H4 (cell line): ENCODE results near the gene CEP85L. TPM values are rescaled to one million over a fixed set of nuclear protein-coding genes. Genes with fewer than 3 reads are reported as not detected.
A peak's percentile ranks its signal among the peaks of the same experiment; 100 is the strongest.

Experiments
- DNase-seq: peaks from one replicate; pipeline ENCODE4 v3.0.0-alpha.2; 2015; ENCODE audit warnings: low spot score
- total RNA-seq: library from RNA; depleted of rRNA; stranded (reverse); fragments of >200 nt; shearing (Covaris generic); gene quantifications from 2 replicates; pipeline ENCODE4 v1.2.3, GENCODE V29; 2014

The CEP85L gene
- total RNA-seq, 1 experiment from 2014 or later: 1.8 TPM

DNA sequence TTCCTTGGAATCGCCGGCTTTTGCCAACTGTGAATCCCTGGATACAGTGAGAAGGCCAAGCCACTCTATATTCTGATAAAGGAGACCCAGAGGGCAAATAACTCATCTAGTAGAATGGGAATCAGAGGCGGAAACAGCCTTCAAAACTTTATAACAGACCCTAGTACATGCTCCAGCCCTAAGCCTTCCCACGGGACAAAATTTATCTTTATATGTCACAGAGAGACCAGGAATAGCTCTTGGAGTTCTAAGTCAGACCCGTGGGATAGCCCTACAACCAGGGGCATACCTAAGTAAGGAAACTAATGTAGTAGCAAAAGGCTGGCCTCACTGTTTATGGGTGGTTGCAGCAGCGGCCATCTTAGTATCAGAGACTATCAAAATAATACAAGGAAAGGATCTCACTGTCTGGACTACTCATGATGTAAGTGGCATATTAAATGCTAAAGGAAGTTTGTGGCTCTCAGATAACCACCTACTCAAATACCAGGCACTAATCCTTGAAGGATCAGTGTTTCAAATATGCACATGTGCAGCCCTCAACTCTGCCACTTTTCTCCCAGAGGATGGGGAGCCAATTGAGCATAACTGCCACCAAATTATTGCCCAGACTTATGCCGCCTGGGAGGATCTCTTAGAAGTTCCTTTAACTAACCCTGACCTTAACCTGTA, 29.5 kb downstream of the CEP85L start:
- no peak for DNase-seq

- DNase-seq: no peak
Observed at GRCh38 chr6:118620202-118620601, 31.2 kb downstream of the CEP85L start.

DNA sequence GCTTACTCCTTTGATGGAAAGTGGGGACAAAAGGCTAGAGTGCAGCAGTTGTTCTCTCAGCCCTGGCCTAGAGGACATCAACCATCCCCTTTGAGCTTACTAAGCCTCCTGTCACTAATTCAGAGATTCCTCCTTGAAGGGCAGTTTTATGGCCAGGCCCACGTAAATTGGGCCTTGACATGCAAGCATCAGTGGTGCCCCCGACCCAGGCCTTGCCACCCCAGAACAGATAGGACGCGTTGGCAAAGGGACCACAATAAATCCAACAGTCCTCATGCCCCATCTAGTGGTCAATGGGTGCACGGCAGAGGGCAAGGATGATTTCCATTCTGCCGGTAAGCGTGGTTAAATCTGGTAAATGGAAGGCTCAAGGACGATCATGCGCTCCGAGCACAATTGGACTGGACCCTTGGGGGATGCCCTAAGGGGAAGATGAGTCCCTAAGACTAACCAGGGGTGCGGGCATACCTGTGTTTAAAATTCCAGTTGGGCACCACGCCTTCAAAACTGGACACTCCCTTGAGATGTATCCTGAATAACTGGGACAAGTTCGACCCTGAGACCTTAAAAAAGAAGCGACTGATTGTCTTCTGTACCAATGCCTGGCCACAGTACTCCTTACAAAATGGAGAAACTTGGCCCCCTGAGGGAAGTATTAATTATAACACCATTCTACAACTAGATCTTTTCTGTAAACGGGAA, 32.6 kb downstream of the CEP85L start:
- DNase-seq: peak; percentile 15

DNA sequence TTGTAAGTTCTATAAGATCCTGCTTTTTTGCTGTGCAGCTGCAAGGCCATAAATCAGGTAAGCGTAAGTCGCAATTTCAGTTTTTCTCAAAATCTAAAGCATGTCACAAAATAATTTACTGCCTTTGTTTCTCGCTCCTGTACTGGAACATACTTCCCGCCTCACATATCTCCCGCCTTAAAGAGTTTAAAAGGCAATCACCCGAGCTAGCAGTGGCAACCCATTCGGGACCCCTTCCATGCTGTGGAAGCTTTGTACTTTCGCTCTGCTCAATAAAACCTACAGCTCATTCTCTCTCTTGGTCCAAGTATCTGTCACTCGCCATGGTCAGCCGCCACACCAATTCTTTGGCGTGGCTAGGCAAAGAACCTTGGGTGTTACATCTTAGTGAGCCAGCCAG, 34.0 kb downstream of the CEP85L start:
- no peak for DNase-seq

- no peak for DNase-seq
Observed at GRCh38 chr6:118611334-118611733, 40.1 kb downstream of the CEP85L start.

GRCh38 chr6:118606858-118607257, 44.5 kb downstream of the CEP85L start:
- DNase-seq: no peak

GRCh38 chr6:118606268-118606667, 45.1 kb downstream of the CEP85L start:
- DNase-seq: no peak

- DNase-seq: no peak
Observed at GRCh38 chr6:118603372-118603771, 48.0 kb downstream of the CEP85L start.

DNA sequence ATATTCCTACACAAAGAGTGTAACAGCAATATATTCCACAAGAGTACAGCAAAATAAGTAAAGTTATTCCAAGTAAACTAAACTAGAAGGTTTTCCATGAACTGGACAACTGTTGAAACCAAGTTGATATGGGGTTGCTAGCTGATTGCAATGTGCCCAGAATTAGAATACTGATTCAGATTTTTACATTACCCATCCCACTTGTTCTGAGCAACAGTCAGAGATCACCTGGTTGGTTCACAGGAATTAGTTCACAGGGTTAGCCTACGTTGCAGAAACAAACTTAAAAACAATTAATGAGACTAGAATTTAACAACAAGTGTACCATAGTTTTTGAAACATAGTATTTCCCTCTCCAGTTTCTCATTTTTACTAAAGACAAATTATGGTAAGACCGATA, 49.1 kb downstream of the CEP85L start:
- no peak for DNase-seq

DNA sequence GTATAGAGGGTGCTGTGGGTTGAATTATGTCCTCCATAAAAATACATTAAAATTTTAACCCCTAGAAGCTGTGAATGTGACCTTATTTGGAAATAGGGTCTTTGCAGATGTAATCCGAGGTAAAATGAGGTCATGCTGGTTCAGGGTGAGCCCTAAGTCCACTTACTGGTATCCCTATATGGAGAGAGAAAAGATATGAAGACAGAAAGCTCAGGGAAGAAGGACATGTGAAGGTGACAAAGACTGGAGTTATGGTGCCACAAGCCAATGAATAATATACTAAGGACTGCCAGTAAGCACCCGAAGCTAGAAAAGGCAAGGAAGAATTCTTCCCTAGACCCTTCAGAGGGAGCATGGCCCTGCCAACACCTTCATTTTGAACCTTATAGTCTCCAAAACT, 53.1 kb downstream of the CEP85L start:
- no peak for DNase-seq

DNA sequence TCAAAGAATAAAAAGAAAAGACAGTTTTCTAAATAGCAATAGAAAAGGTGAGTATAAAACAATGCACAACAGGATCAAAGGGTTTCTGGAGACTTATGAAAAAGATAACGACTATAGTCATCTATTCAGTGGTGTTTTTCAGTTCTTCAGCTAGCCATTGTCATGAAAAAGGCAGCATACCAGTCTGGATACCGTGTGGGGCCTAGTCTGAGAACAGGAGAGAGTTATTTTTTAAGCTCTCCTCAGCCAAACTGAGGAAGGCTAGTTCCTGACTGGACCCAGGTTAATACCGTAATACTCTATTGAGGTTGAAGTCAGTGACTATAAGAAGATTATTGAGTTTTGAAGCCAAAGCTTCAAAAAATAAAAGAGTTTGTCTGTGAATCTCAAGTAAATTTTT, 53.8 kb downstream of the CEP85L start:
- no peak for DNase-seq

DNA sequence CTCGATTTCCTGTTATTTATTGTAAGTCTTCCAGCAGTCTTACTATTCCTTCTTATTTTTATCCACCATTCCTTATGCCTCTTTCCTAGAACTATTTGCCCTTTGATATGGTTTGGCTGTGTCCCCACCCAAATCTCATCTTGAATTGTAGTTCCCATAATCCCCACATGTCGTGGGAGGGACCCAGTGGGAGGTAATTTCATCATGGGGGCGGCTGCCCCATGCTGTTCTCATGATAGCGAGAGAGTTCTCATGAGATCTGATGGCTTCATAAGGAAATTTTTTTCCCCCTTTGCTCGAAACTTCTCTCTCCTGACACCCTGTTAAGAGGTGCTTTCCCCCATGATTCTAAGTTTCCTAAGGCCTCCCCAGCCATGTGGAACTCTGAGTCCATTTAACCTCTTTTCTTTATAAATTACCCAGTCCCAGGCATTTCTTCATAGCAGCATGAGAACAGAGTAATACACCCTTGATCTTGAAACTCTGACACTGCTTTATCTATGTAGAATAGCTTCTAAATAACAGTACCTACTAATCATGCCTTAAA, 54.5 kb downstream of the CEP85L start:
- DNase-seq: no peak

- DNase-seq: no peak
Observed at GRCh38 chr6:118594877-118595276, 56.5 kb downstream of the CEP85L start.

DNA sequence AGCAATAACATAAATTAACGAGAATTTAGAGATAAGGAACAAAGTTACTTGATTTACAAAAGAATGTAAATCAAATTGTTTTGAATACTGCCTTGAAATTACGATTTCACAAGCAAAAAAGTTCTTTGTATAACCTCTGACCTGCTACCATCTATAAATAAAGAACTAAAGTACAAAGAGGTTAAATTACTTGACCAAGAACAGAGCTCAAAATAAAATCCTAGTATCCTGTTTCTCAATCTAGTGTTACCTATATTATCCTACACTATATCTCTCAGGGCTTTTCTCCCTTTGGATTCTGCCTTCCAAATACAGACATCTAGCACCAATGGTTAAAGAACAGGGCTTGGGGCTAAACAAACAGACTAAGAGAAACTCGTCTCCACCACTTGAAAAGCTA, 59.5 kb downstream of the CEP85L start:
- DNase-seq: no peak

GRCh38 chr6:118589649-118590365, 61.6 kb downstream of the CEP85L start:
- no peak for DNase-seq

- no peak for DNase-seq
Observed at GRCh38 chr6:118589186-118589585, 62.2 kb downstream of the CEP85L start.

- DNase-seq: no peak
Observed at GRCh38 chr6:118588626-118589025, 62.8 kb downstream of the CEP85L start.

DNA sequence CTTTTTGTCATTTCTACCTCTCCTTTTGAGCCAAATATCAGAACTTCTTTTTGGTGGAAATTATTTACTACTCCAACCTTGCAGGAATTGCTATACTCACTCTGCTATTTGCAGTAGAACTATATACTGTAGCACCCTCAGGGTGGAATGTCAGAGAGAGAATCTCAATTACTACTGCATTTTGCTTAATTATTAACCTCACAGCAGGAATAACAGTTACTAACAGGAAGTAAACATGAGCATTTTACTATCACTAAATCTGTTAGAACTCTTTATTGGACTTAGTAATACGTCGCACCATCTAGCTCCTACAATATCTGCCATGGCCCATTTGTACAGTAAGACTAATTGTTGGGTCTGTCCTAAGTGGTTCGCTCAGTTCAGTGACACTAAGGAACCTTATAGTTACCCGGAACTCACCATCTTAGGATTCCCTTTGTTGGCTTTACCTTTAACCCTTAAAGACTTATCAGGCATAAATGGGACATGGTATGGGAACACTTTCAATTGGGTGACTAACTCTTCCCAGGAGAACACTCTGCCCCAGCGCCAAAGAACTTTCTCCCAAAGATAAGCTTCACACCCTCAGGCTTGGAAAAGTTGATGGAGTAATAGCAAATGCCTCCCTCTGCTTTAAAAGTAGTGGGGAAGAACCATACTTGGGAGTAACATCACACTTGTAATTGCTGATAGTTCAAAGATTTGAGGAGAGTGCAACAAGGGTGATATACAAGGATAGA, 64.5 kb downstream of the CEP85L start:
- DNase-seq: no peak

DNA sequence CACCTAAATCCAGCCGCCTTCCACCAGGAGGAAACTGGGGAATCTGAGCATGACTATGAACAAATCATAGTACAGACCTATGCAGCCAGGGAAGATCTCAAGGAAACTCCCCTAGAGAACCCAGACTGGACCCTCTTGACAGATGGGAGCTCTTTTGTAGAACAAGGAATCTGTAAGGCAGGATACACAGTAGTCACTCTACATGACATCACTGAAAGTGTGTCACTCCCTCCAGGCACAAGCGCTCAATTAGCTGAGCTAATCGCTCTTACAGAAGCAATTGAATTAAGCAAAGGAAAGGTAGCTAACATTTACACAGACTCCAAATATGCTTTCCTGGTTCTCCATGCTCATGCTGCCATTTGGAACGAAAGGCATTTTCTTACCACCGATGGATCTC, 66.5 kb downstream of the CEP85L start:
- DNase-seq: no peak

DNA sequence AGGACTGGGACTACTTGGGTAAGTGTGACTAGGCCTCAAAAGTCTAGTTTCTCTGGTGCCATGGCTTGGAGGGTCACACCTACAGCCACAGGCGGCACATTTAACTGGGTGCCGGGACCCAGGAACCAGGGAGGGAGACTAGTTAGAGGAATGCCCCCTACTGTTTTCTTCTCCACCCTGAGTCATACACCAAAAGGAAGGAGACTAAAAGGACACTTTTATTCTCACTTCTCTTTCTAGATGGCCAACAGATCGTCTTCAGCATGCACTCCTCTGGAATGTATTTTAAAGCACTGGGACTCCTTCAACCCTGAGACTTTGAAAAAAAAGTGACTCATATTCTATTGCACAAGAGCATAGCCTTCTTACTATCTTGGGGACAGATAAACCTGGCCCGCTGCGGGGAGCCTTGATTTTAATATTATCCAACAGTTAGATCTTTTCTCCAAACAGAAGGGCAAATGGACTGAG, 69.9 kb downstream of the CEP85L start:
- DNase-seq: peak; percentile 8

DNA sequence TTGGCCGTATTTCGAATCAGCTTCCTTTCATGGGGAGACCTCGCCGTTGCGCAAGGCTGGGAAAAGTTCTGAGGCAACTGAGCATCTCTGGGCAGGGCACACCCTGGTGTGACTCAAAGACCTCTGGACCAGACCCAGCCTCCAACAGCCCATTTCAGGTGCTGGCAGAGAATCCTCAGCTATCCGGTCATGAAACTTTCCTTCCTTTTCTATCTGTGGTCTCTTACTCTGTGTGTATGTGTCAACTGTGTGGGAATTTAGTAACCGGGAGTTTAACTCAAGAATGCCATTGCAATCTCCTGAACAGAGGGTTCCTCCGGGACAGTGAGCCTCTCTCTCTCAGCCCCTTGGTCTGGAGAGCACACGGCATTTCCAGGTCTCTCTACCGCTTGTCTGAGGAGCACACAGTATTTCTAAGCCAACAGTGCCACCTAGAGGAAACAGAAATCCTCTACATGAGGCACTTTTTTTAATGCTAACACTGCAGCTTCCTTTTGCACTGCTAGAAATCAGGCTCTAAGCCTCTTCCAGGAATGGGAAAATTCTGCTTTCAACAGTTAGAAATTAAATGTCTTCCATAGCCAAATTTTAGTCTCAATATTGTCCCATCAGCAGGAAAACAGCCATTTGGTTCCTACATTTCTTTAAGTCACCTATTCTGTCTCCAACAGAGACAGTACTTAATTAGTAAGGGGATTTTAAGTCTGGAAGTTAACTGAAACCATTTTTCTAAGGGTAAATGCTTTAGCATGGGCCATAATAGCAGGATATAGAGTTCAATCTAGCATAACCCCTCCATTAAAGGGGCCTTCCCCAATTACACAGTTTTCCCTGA, 70.6 kb downstream of the CEP85L start:
- peak; percentile 34 for DNase-seq
